Thyroid gland (tissue), 4 donors: ENCODE data around the gene RFLNA. TPM values are rescaled to one million over a fixed set of nuclear protein-coding genes. Genes with fewer than 3 reads are reported as not detected.

Experiments used
- DNase-seq, 2 donors: peaks; one replicate each; pipeline ENCODE4 v3.0.0-alpha.2; 2019
- H3K27ac ChIP-seq, 3 donors: fragments of 200-600 bp; sonication (generic); 1 replicate in 2 of 3; 2 replicates in 1 of 3; pipeline ENCODE4 v1.5.1; 2016 to 2019; ENCODE audit warnings: mild to moderate bottlenecking in 1 of 3, moderate library complexity in 1 of 3
- H3K27me3 ChIP-seq: fragments of 200-600 bp; sonication (generic); one replicate; pipeline ENCODE4 v1.5.1; 2019
- H3K36me3 ChIP-seq, 2 donors: fragments of 200-600 bp; sonication (generic); one replicate each; pipeline ENCODE4 v1.5.1; 2016 to 2019
- H3K4me1 ChIP-seq, 2 donors: fragments of 200-600 bp; sonication (generic); one replicate each; pipeline ENCODE4 v1.5.1; 2017 to 2019
- H3K4me3 ChIP-seq, 3 donors: fragments of 200-600 bp; sonication (generic); replicated peaks in 1 of 3; 1 replicate in 2 of 3; 2 replicates in 1 of 3; pipeline ENCODE4 v1.5.1; 2016; ENCODE audit warnings: mild to moderate bottlenecking in 1 of 3
- H3K9me3 ChIP-seq: fragments of 200-600 bp; sonication (generic); one replicate; pipeline ENCODE4 v1.5.1; 2017
- POLR2A ChIP-seq, 2 donors: fragments of 450-650 bp; IDR thresholded peaks; one replicate each; pipeline ENCODE4 v1.6.1; 2017; ENCODE audit warnings: antibody characterized with exemption in 2 of 2, mild to moderate bottlenecking in 2 of 2, moderate library complexity in 1 of 2
- WGBS, 2 donors: methylation state at CpG; one replicate each; pipeline ENCODE4 v1.1.5; 2017; 5-methylcytosine and 5-hydroxymethylcytosine counted together
- intact Hi-C: fragments of 100-400 bp; cut with DNase I; formaldehyde crosslinking; loops from one replicate; pipeline ENCODE4 v1.15.1; 2023
- total RNA-seq, 4 donors: library from RNA; depleted of rRNA; stranded (reverse); fragments of >200 nt; gene quantifications; one replicate each; pipeline ENCODE4 v1.2.3, GENCODE V29; 2016
- TF ChIP-seq, protein P1 (sequence below), 6 experiments: fragments of 200-600 bp in 3 of 6; fragments of 450-650 bp in 3 of 6; sonication (generic) in 3 of 6; IDR thresholded peaks; one replicate each; pipeline ENCODE4 v1.5.1; 2016 to 2019; ENCODE audit warnings: antibody characterized with exemption in 6 of 6, mild to moderate bottlenecking in 2 of 6, inconsistent platforms in 1 of 6, moderate library complexity in 1 of 6

The RFLNA gene
- total RNA-seq, 4 donors from 2014 or later = 0.40 to 4.5 TPM; not detected in 2

DNA sequence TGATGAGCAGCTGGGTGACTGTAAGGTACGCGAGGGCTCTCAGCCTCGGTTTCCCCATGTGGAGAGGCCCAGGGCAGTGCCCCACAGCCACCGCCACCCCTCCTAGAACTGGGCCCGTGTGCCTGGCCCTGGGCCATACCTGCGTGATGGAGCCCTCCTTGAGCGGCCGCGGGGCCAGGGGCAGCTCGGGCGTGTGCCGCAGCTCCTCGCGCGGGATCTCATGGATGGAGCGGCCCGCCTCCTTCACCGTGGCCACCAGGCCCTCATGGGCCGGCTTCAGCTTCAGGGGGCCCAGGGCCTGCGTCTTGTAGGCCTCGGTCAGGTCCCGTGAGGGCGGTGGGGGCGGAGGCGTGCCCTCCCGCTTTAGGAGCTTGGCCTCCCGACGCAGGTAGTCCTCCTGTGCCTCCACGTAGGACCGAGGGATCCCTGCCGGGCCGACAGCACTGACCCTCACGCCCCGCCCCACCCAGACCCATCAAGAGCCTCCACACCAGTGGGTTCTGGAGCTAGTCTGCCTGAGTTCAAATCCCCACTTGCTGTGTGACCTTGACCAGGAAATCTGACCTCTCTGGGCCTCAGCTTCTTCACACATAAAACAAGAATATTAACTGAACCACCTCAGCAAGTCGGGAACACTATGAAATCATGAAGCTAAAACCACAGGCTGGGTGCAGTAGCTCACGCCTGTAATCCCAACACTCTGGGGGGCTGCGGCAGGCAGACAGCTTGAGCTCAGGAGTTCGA is 51.7 kb downstream of the RFLNA start:
- intact Hi-C loops = no loop called here
- Histone ChIP-seq H3K4me3 (no peak overlapping the region), H3K27me3 (no peaks in the 10 kb centered on the region), H3K4me1 (no peaks in the 10 kb centered on the region), H3K9me3 (no peaks in the 10 kb centered on the region), H3K36me3 (peaks cover 88 to 93% of the 10 kb centered on the region in 2 donors), H3K27ac (no peak overlapping the region)
- TF ChIP-seq POLR2A (IDR thresholded peaks at IDR 0.05) = no peak
- WGBS, 2 donors = 93 to 97% methylated on average over 15 to 22 of the region's 38 CpGs
- no peak for DNase-seq

DNA sequence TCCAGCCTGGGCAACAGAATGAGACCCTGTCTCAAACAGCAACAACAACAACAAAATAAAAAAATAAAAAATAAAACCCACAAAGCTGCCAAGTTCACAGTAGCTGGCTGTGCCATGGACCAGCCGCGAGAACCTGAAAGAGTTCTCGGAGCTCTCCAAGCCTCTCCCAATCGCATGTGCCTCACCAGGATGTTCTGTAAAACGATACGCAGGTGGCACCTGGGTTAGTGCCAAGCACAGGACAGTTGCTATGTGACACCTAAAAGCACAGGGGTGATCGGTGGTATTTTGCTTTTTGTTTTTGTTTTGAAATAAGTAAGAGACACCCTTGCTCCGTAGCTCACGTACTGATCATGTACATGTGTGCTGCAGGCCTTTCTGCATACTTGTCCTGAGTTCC is 52.4 kb downstream of the RFLNA start:
- no peaks in the 10 kb centered on the region for H3K4me1 ChIP-seq
- no peaks in the 10 kb centered on the region for H3K27me3 ChIP-seq
- TF ChIP-seq, protein P1, sequence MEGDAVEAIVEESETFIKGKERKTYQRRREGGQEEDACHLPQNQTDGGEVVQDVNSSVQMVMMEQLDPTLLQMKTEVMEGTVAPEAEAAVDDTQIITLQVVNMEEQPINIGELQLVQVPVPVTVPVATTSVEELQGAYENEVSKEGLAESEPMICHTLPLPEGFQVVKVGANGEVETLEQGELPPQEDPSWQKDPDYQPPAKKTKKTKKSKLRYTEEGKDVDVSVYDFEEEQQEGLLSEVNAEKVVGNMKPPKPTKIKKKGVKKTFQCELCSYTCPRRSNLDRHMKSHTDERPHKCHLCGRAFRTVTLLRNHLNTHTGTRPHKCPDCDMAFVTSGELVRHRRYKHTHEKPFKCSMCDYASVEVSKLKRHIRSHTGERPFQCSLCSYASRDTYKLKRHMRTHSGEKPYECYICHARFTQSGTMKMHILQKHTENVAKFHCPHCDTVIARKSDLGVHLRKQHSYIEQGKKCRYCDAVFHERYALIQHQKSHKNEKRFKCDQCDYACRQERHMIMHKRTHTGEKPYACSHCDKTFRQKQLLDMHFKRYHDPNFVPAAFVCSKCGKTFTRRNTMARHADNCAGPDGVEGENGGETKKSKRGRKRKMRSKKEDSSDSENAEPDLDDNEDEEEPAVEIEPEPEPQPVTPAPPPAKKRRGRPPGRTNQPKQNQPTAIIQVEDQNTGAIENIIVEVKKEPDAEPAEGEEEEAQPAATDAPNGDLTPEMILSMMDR (IDR thresholded peaks at IDR 0.05) = no peak
- TF ChIP-seq POLR2A (IDR thresholded peaks at IDR 0.05) = no peak
- peaks cover 89 to 91% of the 10 kb centered on the region in 2 donors for H3K36me3 ChIP-seq
- no peak overlapping the region for H3K27ac ChIP-seq
- no peak overlapping the region for H3K4me3 ChIP-seq
- no peaks in the 10 kb centered on the region for H3K9me3 ChIP-seq
- intact Hi-C loops = no loop called here
- DNase-seq = no peak
- WGBS, 2 donors = 93 to 96% methylated on average over 9 of the region's 9 CpGs

DNA sequence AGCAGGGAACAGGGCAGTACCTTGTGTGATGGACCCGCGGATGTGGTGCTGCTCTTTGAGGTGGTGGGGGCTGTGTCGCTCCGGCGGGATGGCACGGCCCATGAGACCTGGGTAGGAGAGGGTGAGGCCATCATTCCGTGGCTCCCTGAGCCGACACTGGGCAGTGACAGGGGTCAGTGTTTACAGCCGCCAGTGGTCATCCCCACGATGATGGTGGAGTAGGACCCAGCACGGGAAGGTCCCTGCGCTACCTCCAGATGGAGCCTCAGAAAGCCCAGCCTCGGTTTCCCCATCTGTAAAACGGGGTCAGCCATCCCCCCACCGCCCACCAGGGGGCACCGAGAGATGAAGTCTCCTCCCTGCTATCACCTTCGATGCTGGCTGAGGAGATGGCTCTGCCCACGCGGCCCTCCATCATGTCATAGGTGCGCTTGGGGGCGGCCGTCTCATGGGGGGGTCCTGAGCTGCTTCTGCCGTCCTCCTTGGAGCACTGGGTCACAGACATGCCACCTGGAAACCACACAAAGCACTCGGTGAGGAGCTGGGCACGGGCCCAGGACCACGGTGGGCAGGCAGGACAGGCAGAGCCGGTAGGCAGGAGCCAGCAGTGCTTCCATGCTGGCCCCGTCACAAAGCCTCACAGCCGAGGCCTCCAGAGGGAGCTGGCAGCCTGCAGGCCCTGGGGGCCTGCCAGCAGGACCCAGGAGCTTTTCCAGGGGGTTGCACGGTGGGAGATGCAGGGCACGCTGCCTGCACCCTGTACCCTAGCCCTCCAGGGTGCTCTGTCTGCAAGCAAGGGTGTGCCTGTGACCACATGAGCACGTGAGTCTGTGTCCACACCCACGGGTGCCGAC is 53.1 kb downstream of the RFLNA start:
- H3K4me1 ChIP-seq = no peaks in the 10 kb centered on the region
- H3K4me3 ChIP-seq = no peak overlapping the region
- no peak for DNase-seq
- H3K36me3 ChIP-seq = peaks cover 85 to 91% of the 10 kb centered on the region in 2 donors
- intact Hi-C loops = no loop called here
- H3K27me3 ChIP-seq = no peaks in the 10 kb centered on the region
- TF ChIP-seq POLR2A (IDR thresholded peaks at IDR 0.05) = no peak
- TF ChIP-seq, protein P1 (IDR thresholded peaks at IDR 0.05) = peak in 4 of 6 experiments; percentile 41 to 54 (median 46)
- H3K27ac ChIP-seq = no peak overlapping the region
- WGBS, 2 donors = 81 to 91% methylated on average over 20 of the region's 34 CpGs
- no peaks in the 10 kb centered on the region for H3K9me3 ChIP-seq

DNA sequence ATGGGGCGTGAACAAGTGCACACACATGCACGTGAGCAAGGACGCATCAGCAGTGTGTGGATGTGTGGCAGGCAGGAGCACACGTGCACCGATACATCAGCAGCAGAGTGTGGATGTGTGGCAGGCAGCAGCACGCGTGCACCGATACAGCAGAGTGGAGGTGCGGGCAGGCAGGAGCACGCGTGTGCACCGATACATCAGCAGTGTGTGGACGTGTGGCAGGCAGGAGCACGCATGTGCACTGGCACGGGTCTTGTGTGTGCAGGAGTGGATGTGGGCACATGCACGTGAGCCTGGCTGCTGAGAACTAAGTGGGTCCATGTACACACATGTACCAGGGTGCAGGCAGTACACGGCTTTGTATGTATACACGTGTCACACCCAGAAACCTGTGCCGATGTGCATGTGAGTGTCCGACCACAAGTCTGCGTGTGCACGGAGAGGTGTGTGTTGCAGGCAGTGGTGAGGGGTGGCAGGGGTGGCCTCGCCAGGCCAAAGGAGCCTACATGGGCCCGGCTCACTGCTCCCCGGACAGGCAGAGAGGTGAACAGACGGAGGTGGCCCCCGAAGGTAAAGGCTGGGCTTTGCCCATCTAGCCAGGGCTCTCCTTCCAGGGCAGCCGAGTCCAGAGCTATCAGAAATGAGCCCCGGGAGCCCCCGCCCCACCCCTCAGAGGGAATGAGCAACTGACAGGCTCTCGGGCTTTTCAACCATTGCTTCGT is 53.9 kb downstream of the RFLNA start:
- Histone ChIP-seq H3K27ac (no peak overlapping the region), H3K36me3 (peaks cover 85 to 91% of the 10 kb centered on the region in 2 donors), H3K4me3 (no peak overlapping the region), H3K9me3 (no peaks in the 10 kb centered on the region), H3K4me1 (no peaks in the 10 kb centered on the region), H3K27me3 (no peaks in the 10 kb centered on the region)
- TF ChIP-seq, protein P1 (IDR thresholded peaks at IDR 0.05) = no peak
- no peak for TF ChIP-seq POLR2A (IDR thresholded peaks at IDR 0.05)
- intact Hi-C loops = no loop called here
- DNase-seq = no peak
- WGBS, 2 donors = 91 to 94% methylated on average over 29 to 30 of the region's 32 CpGs

DNA sequence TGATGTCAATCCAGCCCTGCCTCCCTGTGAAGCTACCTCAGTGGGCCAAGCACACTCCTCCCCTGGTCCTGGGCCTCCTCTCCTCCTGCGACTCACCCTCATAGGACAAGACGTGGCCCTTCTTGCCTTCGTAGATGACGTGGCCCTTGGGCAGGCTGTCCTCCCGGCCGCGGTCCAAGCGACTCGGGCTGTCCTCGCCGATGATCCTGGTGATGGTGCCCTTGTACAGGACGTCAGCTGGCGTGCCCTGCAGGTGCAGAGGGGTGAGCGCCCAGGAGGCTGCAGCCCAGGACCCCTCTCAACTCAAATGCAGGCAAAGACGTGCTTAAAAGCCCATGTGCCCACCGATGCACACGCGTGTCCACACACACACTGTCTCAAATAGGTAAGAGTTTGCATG is 55.6 kb downstream of the RFLNA start:
- H3K4me3 ChIP-seq = no peak overlapping the region
- no peak for TF ChIP-seq POLR2A (IDR thresholded peaks at IDR 0.05)
- TF ChIP-seq, protein P1 (IDR thresholded peaks at IDR 0.05) = no peak
- no peak for DNase-seq
- intact Hi-C loops = loop anchor here (10.0 kb wide), 1 partner anchor 414 kb away; no protein-coding TSS in a partner anchor
- H3K27ac ChIP-seq = no peak overlapping the region
- H3K27me3 ChIP-seq = no peaks in the 10 kb centered on the region
- peaks cover 80 to 90% of the 10 kb centered on the region in 2 donors for H3K36me3 ChIP-seq
- no peaks in the 10 kb centered on the region for H3K4me1 ChIP-seq
- 93 to 98% methylated on average over 17 to 18 of the region's 18 CpGs for WGBS, 2 donors
- H3K9me3 ChIP-seq = no peaks in the 10 kb centered on the region
